Umbilical cord (tissue), 2 donors: ENCODE data around the gene WDR31. TPM values are rescaled to one million over a fixed set of nuclear protein-coding genes. Genes with fewer than 3 reads are reported as not detected.
A peak's percentile ranks its signal among the peaks of the same experiment; 100 is the strongest.
"Not testable (repeated sequence)": the region's sequence is repeated elsewhere in the genome, so short reads cannot be mapped to it uniquely, and the experiment has no call there.

ENCODE experiments used
- DNase-seq: peaks from one replicate; pipeline ENCODE4 v3.0.0-alpha.2; 2015; ENCODE audit warnings: low spot score
- total RNA-seq: library from RNA; depleted of rRNA; stranded (reverse); fragments of >200 nt; gene quantifications from one replicate; pipeline ENCODE4 v1.2.3, GENCODE V29; 2014; ENCODE audit warnings: low replicate concordance; ENCODE audit not compliant: insufficient read depth

The WDR31 gene
- total RNA-seq, result 3.1 TPM

- peak; percentile 92 for DNase-seq
These were observed at the start of gene WDR31 for GRCh38 chr9:113340011-113340699. WDR31 (minus strand) TSS chr9:113340275; CDS start chr9:113332022, 8,253 bp downstream.

- no peak for DNase-seq
These were observed 49.4 kb upstream of the WDR31 start for GRCh38 chr9:113389451-113389850.

GRCh38 chr9:113388833-113389232 is 48.8 kb upstream of the WDR31 start:
- no peak for DNase-seq

- no peak for DNase-seq
These were observed 47.6 kb upstream of the WDR31 start for GRCh38 chr9:113387560-113388230.

GRCh38 chr9:113386571-113387393 is 46.7 kb upstream of the WDR31 start:
- no peak for DNase-seq

DNA sequence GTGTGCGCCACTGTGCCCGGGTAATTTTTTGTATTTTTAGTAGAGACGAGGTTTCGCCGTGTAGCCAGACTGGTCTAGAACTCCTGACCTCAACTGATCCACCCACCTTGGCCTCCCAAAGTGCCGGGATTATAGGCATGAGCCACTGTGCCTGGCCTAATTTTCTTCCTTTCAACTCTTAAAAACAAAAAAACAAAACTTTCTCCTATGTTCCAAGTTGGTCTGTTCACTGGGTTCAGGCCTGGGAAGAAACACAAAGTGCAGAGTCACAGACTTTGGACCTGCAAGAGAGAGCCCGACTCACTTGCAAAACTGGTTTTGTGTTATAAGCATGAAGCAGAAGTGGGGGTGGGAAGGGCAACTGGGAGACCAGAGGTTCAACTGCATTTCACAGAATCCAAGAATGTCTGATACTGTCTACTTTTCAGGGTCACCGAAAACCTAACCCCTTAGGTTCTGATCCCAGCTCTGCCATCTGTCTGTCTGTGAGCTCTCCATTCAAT is 41.9 kb upstream of the WDR31 start:
- peak; percentile 54 for DNase-seq

DNA sequence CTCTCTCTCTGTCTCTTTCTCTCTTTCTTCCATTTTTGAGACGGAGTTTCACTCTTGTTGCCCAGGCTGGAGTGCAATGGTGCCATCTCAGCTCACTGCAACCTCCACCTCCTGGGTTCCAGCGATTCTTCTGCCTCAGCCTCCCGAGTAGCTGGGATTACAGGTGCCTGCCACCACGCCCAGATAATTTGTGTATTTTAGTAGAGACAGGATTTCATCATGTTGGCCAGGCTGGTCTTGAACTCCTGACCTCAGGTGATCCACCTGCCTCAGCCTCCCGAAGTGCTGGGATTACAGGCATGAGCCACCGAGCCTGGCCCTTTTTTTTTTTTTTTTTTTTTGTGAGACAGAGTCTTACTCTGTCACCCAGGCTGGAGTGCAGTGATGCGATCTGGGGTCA is 41.4 kb upstream of the WDR31 start:
- not testable (repeated sequence) for DNase-seq

DNA sequence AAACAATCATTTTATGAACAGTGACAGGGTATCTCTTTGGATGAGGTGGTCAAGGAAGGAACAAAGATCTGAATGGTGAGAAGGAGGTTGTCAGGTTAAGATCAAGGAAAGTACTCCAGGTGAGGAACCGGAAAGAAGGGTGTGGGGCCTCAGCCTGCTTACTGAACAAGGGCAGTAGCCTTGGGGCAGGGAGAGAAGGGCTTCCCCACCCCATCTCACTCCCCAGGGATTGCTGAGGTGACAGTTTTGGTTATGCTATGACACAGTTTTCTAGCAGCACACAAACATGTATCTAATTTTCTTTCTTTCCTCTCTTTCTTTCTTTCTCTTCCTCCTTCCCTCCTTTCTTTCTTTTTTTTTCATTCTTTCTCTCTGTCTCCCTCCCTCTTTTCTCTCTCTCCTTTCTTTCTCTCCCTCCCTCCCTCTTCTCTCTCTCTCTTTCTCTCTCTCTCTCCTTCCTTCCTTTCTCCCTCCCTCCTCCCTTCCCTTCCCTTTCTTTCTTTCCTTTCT is 40.8 kb upstream of the WDR31 start:
- DNase-seq, result no peak

DNA sequence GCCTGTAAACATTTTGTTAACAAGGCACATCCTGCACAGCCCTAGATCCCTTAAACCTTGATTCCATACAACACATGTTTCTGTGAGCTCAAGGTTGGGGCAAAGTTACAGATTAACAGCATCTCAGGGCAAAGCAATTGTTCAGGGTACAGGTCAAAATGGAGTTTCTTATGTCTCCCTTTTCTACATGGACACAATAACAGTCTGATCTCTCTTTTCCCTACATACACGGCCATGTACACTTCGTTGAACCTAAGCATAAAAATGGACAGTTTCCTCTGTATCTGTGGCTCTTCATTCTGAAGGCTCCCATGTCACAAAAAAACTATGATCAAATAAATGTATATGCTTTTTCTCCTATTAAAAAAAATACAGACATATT is 39.7 kb upstream of the WDR31 start:
- not testable (repeated sequence) for DNase-seq

GRCh38 chr9:113379094-113379828 is 39.2 kb upstream of the WDR31 start:
- not testable (repeated sequence) for DNase-seq

DNA sequence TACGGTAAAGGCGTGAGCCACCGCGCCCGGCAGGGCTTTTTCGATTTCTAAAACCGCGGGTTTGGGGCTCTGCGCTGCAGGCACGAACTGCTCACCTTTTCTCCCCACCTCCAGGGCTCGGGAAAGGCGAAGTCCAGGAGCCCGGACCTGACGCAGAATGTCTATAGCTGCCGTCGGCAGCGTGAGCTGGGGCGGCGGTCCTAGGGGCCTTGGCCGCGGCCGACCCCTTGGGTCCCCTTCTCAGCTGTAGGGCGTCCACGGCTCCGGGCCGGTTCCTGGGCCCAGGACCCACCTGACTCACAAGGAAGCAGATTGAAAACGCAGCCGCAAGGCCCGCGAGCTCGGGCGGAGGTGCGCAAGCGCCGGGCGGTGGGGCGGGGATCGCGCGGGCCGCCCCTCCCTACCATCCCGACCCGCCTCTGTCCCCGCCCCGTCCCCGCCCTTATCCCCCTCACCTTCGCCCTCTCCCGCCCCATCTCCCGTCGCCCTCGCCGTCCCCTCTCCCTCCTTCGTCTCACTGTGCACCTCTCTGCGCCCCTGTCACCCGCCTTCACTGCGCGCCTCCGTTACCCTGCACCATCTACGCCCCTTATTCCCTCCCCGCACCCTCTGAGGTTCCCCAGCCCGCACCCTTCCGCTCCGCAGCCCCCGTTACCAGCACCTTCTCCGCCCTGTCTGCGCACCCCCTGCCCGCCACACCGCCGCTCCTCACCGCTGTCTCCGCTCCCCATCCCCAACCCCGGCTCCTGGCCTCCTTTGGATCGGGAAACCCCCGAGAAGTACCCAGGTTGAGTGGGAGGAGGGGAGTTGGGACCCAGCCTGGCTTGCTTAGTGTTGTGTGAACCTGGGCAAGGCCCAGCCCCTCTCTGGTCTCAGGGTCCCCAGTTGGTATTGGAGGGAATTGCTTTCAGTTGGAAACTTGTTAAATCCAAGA is 36.8 kb upstream of the WDR31 start, which contains the start of gene HDHD3:
Gene HDHD3, minus strand, starts transcription at position 353 of the 934 bp plus-strand sequence. CDS start 2,632 bp downstream, outside the sequence.
- peak; percentile 85 for DNase-seq

DNA sequence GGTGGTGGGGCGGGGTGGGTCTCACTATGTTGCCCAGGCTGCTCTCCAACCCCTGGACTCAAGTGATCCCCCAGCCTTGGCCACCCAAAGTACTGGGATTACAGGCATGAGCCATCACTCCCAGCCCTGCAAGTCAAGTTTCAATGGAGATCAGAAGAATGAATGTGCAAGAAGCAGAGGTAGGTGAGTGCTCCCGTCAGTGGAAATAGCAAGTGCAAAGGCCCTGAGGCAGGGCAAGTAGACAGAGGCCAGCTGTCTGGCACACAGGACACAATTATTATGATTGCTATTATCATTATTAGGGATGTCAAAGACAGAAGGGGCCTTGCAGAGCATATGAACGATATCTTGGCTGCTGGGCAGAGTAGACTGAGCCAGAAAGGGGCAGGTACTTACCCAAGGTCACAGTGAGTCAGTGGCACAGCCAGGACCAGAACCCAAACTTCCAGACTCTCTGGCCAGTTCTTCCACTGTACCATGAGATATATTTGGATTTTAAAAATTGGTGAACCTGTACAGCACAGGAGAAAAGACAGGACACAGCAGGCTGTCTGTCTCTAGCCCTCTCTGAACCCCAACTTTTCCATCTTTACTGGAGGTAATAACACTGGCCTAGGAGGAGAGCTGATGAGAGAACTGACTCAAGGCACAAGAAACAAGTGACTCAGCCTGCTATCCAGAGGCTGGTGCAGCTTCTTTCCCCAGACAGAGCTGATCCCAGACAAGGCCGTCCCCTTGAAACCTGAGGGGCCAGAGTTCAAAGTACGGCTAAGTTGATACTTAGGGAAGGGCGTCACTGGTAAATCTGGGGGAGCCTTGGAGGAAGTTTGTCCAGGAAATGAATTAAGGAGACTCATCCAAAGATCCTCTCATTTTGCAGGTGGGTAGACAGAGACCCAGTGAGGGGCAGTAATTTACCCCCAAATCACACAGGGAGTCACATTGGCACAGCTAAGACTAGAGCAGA is 35.3 kb upstream of the WDR31 start:
- no peak for DNase-seq

DNA sequence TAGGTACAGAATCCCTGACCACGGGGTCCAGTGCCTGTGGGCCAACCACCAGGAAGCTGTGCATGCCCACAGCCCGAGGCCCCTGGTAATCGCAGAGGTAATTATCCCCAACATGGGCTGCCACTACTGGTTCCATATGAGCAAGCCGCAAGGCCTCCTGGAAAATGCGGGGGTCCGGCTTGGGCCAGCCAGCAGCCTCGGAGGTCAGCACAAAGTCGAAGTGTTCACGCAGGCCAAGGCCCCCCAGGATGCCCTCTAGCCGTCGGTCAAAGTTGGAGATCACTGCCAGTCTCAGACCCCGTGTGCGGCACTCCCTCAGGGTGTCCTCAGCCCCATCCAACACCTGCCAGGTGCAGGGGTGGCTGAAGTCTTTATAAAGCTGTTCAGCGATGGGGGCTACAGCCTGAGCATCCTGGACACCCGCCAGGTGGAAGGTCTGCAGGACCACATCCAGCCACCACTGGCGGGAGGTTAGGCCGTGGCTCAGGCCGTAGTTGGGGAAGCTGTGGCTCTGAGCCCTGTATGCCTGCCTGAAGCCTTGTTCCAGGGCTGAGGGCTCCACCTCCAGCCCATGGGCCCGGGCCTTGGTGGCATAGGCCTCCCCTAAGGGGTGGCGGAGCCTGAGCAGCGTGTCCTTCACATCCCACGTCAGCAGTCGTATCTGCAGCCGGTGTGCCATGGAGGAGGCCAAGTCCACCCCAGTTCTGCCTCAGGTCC is 33.8 kb upstream of the WDR31 start:
- no peak for DNase-seq

DNA sequence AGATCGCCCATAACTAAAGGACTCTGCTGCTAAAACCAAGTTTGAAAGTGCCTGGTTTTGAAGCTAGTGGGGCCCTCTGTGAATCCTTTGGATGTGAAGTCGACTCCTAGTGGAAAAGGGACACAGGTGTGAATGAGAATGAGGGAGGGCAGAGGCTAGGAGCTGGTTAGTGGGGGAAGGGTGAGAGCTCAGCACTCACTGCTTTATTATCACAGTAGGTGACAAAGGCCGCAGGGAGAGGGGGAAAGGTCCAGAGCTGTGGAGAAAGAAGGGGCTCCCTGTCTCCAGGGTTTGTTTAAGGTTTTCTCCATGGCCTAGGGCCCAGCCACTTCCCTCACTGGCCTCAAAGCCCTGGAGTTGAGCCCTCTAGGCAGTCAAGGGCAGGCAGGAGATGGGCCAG is 33.2 kb upstream of the WDR31 start:
- no peak for DNase-seq

- DNase-seq, result no peak
These were observed 32.0 kb upstream of the WDR31 start for GRCh38 chr9:113372059-113372458.

DNA sequence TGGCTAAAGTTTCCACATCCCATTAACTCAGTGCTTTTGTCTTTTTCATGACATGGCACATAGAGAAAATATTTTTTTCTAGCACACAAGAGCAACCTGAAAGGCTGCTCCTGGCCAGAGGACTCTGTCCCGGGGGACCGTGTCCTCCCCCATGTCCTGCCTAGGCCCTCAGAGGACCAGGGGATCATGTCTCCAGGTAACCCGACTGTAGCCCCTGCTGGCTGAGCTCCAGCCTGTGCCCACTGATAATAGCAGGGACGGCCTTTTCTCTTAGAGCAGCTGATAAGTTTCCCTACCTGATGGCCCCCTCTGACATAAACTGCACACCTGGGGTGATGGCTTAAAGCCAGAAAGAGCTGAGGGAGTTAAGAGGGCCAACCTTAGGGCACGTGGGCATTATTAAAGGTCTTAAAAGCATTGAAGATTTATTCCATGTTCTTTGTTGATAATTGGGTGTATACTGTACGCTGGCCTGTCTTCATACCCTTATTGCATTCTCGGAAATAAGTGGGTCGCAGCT is 30.8 kb upstream of the WDR31 start:
- no peak for DNase-seq

DNA sequence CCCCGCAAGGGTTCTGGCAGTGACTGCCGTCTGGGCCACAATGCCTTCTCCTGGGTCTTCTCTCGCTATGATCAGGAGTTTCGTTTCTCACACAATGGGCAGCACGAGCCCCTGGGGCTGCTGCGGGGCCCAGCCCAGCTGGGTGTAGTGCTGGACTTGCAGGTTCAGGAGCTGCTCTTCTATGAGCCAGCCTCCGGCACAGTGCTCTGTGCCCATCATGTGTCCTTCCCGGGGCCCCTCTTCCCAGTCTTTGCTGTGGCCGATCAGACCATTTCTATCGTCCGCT is 29.7 kb upstream of the WDR31 start:
- no peak for DNase-seq
